Measurements from ENCODE around the gene CD48.

CD48 gene

GRCh38 chr1:160708801-160709200 is 2.8 kb downstream of the CD48 start:
- Histone ChIP-seq H3F3A (ENCODE audit: insufficient read depth) (peaks cover 65% of the 10 kb centered on the region), H3K9me3 (ENCODE audit: insufficient read depth, low read length) (no peaks in the 10 kb centered on the region), H3K27ac (ENCODE audit: low read depth, low read length) (peak overlapping the region; percentile 99), H3K9ac (ENCODE audit: low read length) (peak overlapping the region; percentile 84), H3K9me2 (replicated peaks; ENCODE audit: insufficient read depth, low read length) (no peaks in the 10 kb centered on the region), H3K79me2 (ENCODE audit: insufficient read depth, low read length) (peaks cover 79% of the 10 kb centered on the region), H4K20me1 (ENCODE audit: low read depth, low read length) (peaks cover 25% of the 10 kb centered on the region; the same call in 1 of the 2 replicates), H3K4me3 (ENCODE audit: insufficient read depth, low read length, poor library complexity, severe bottlenecking) (peak overlapping the region; percentile 77), H3K36me3 (ENCODE audit: low read length) (peaks cover 28% of the 10 kb centered on the region), H3K27me3 (ENCODE audit: low read length) (no peaks in the 10 kb centered on the region), H3K4me2 (ENCODE audit: low read depth, low read length, poor library complexity, severe bottlenecking) (peak overlapping the region; percentile 84), H2AFZ (ENCODE audit: low read depth, low read length, severe bottlenecking) (no peak overlapping the region)
- TF ChIP-seq CTCF (IDR thresholded peaks at IDR 0.05; ENCODE audit: insufficient read depth, low read length, poor library complexity, severe bottlenecking) (no peak), EZH2phosphoT487 (conservative IDR thresholded peaks at IDR 0.05; ENCODE audit: low read length) (no peak)

- H3K36me3 ChIP-seq (ENCODE audit: low read length) = peaks cover 28% of the 10 kb centered on the region
- peak overlapping the region; percentile 77 for H3K4me3 ChIP-seq (ENCODE audit: insufficient read depth, low read length, poor library complexity, severe bottlenecking)
- H3F3A ChIP-seq (ENCODE audit: insufficient read depth) = peaks cover 58% of the 10 kb centered on the region
- H3K9me3 ChIP-seq (ENCODE audit: insufficient read depth, low read length) = no peaks in the 10 kb centered on the region
- peak overlapping the region; percentile 99 for H3K27ac ChIP-seq (ENCODE audit: low read depth, low read length)
- no peak for TF ChIP-seq CTCF (IDR thresholded peaks at IDR 0.05; ENCODE audit: insufficient read depth, low read length, poor library complexity, severe bottlenecking)
- no peak for TF ChIP-seq EZH2phosphoT487 (conservative IDR thresholded peaks at IDR 0.05; ENCODE audit: low read length)
- peaks cover 86% of the 10 kb centered on the region for H3K79me2 ChIP-seq (ENCODE audit: insufficient read depth, low read length)
- H3K9me2 ChIP-seq (replicated peaks; ENCODE audit: insufficient read depth, low read length) = no peaks in the 10 kb centered on the region
- peak overlapping the region; percentile 84 for H3K9ac ChIP-seq (ENCODE audit: low read length)
- H3K4me2 ChIP-seq (ENCODE audit: low read depth, low read length, poor library complexity, severe bottlenecking) = peak overlapping the region; percentile 84
- no peaks in the 10 kb centered on the region for H3K27me3 ChIP-seq (ENCODE audit: low read length)
- no peak overlapping the region for H2AFZ ChIP-seq (ENCODE audit: low read depth, low read length, severe bottlenecking)
- H4K20me1 ChIP-seq (ENCODE audit: low read depth, low read length) = peaks cover 28% of the 10 kb centered on the region; the same call in 1 of the 2 replicates
Measured at GRCh38 chr1:160708118-160708517, 3.5 kb downstream of the CD48 start.

DNA sequence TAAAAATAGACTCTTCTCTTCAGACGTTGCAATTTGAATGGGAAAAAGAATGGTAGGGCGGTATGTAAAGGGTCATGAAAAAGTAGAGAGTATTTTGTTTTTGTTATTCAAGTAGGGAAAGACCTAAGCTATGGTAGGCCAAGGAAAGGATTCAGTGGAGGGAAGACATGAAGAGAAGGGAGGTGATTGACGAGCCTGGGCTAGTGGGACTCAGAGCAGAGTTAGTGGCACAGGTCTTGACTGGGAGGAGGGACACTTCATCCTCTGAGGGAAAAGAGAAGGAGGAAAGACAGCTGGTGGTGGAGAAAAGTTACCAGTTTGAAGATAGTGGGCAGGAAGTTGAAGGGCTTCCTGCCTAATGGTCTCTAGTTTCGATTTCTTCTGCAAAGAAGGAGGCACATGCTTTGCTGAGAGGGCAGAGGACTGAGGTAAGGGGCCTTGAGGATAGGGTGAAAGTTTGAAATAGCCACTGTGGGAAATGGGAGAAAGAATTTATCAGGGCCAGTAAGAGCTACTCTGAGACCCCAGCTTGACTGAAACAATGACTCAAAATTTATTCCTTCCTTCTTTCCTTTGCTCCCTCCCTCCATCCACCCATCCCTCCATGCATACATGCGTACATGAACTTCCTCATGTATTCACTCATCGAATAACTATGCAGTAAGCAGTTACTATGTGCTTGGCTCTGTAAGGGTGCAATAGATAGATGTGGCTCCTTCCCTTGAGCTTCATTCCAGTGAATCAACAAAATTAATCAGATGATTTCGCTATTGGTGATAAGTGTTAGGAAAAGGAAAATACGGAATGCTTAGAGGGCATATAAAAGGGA is 4.2 kb downstream of the CD48 start:
- Histone ChIP-seq H3K9me3 (ENCODE audit: insufficient read depth, low read length) (no peaks in the 10 kb centered on the region), H3K9me2 (replicated peaks; ENCODE audit: insufficient read depth, low read length) (no peaks in the 10 kb centered on the region), H3F3A (ENCODE audit: insufficient read depth) (peaks cover 53% of the 10 kb centered on the region), H3K4me2 (ENCODE audit: low read depth, low read length, poor library complexity, severe bottlenecking) (peak overlapping the region; percentile 84), H2AFZ (ENCODE audit: low read depth, low read length, severe bottlenecking) (no peak overlapping the region), H3K36me3 (ENCODE audit: low read length) (peaks cover 28% of the 10 kb centered on the region), H3K27ac (ENCODE audit: low read depth, low read length) (peak overlapping the region; percentile 99), H3K4me3 (ENCODE audit: insufficient read depth, low read length, poor library complexity, severe bottlenecking) (peak overlapping the region; percentile 77), H4K20me1 (ENCODE audit: low read depth, low read length) (peaks cover 28% of the 10 kb centered on the region; the same call in 1 of the 2 replicates), H3K9ac (ENCODE audit: low read length) (peak overlapping the region; percentile 84), H3K79me2 (ENCODE audit: insufficient read depth, low read length) (peaks cover 93% of the 10 kb centered on the region), H3K27me3 (ENCODE audit: low read length) (no peaks in the 10 kb centered on the region)
- no peak for TF ChIP-seq CTCF (IDR thresholded peaks at IDR 0.05; ENCODE audit: insufficient read depth, low read length, poor library complexity, severe bottlenecking)
- no peak for TF ChIP-seq EZH2phosphoT487 (conservative IDR thresholded peaks at IDR 0.05; ENCODE audit: low read length)
